Left cardiac atrium (tissue), 4 donors: Measurements from ENCODE around the gene NF1. TPM values are rescaled to one million over a fixed set of nuclear protein-coding genes. Genes with fewer than 3 reads are reported as not detected.

Experiments used
- ATAC-seq, 2 donors: fragments of 200-7000 bp; cut with Tn5 transposase; one replicate each; pipeline ENCODE4 v1.9.1; 2020; ENCODE audit warnings: mild to moderate bottlenecking in 2 of 2, moderate library complexity in 2 of 2
- DNase-seq: peaks from one replicate; pipeline ENCODE4 v3.0.0-alpha.2; 2020
- intact Hi-C, 2 donors: fragments of 100-400 bp; cut with DNase I; formaldehyde crosslinking; loops; one replicate each; pipeline versions ENCODE4 v1.14.1 to v1.15.1; 2022 to 2023
- total RNA-seq, 2 donors: library from RNA; stranded (reverse); fragmentation: NEBNext Ultra II Directional; extraction: Animal tissue kit (Norgen Biotek cat#: 25700); gene quantifications; one replicate each; pipeline ENCODE4 v1.2.1, GENCODE V29; 2021
- donor health status: DM: no; HTN: yes; CAD: no.
- donor health status: DM: no; HTN: yes; CAD: no; lungs with severe emphysema.
- donor health status: DM: yes; HTN: yes; CAD: no.
- donor health status: Dilated cardiomyopathy.

Gene NF1
- total RNA-seq, 2 donors from 2014 or later, result 39.3 to 53.5 TPM

DNA sequence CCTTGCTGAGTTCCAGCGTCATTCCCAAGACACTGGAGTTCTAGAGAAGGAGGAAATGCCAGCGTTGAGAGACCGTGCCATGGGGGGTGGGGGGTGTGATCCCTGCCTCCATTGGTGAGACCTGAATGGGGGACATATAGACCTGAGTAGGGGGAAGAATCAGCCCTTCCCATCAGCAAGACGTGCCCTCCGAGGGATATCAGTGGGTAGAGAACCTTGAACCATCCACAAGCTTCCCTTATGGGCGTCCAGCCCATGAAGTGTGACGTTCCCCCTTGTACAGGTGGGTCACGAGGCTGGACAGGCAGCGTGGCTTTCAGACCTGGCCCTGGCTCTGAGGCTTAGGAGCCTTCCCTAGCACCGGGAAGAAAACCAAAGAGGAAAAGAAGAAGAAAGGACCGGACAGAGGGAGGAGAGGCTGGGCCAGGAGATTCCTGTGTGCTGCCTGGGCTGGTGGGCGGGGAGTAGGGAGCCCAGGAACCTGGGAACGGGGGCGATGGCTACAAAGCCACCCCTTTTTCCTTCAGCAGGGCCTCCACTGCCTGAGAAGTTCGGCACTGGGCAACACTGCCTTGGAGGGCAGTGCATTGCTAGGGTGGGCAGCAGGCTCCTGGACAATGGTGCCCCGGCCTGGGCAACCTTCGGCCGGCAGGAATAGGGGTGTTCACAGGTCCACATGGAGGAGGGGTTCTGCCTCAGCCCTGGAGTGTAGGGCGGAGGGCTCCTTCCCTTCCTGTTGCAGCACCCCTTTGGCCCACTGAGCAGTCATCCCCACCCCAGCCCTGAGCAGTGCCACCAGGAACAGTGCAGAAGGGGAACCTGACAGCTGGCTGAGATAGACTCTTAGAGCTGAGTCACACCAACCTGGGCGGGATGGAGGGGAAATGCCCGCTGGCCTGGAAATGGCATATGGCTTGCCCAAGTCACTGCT is 303.9 kb downstream of the NF1 start:
- no peak for DNase-seq
- intact Hi-C loops, result no loop called here
- no peak for ATAC-seq

DNA sequence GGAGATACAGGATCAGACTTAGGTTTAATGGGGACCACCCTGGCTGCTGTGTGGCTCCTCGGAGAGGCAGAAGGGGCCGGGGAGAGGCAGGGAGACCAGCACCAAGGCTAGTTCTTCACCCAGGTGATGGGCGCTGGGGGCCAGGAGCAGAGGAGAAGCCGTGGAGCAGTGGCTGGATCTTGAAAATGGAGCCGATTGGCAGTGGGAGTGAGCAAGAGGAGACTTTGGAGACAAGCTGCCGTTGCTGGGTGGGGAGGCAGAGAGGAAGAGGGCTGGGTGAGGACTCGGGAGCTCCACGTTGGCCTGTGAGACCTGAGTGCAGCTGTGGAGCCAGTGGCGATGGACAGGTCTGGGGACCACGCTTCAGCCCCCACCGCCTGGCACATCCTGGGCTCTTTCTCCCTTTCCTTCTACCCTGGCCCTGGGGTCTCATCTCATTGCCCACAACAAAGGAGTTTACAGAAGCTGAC is 305.7 kb downstream of the NF1 start:
- ATAC-seq, result no peak
- intact Hi-C loops, result no loop called here
- no peak for DNase-seq

DNA sequence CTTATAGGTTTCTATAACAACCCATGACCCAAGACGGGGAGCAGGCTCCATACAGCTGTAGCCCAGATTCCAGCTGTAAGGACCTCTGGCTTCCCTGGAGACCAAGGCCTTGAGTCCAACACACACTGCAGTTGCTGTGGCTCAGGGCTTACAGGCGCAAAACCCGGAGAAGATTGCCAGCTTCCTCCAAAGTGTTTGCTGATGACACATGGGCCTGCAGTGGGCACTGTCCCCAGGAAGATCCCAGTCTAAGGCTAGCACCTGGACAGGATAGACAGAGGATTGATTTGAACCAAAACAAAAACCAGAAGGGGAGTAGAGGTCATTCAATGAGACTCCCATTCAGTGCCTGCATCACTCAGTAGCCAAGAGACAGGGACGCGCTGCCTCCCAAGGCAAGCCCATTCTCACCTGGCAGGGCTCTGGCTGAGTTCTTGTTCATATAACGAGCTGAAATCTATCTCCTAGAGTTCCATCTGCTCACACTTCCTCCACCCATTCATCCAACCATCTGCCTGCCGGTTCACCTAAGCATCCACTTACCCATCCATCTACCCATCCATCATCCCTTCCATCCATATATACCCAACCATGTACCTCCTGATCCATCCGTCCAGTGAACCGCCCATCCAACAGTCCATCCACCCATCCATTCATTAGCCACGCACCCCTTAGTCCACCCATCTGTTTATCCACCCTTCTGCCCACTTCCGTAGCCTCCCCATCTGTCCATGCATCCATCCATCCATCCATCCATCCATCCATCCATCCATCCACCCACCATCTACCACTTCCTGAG is 306.9 kb downstream of the NF1 start:
- ATAC-seq, result no peak
- intact Hi-C loops, result no loop called here
- no peak for DNase-seq

DNA sequence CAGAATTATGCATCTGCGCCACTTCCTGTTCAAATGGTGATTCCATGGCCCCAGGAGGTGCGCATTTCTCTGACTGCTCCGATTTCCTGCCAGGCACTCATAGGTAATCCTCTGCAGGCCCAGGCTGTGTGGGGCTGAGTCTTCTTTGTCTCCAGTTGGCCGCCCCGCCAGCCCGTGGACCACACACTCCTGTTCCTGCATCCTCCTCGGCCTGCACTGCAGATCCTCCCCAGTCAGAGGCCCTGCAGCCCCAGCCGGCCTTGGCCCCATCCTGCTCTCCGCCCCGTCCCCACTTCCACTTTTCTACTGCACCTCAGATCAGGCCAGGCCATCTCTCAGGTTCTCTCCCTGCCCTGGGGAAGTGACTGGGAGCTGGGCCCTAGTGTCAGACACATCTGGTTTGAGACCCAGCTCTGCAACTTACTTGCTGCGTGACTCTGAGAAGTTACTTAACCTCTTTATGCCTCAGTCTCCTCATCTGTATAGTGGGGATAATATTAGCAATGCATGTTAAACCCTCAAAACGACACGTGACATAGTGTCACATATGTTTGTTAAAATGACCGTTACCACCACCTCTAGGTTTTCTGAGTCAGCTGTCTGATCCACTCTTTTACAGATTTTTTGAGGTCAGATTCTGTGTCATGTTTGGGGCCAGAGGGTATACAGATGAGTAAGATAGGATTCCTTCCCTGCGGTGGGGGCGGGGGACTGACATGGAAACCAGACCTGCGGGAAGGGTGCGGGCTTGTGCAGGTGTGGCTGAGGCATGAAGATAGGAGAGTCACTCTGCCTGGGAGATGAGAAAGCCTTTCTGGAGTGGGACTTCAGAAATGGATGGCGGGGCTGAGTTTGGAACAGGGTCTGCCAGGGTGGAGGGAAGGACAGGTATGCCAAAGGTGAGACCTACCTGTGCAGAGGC is 309.5 kb downstream of the NF1 start:
- DNase-seq (no peak), ATAC-seq (no peak)
- intact Hi-C loops, result no loop called here

DNA sequence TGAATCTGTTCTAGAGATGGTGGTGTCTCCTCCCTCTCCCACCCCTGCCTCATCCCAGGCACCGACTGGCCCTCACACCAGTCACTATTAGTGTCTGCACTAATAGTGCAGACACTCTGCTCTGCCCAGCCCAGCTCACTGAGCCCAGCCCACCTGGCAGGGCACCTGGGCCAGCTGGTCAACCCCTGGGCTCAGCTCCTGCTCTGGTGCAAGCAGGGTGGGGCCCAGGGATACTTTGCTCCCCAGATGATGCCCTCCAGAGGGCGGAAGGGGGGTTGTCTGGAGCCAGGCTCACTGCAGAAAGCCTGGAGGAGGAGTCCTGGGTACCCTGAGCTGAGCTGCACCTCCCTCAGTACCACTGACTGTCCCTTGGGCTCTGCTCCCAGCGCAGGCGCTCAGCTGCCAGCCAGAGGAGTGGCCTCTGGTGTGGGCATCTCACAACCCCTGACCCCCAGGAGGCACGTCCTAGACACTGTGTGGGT is 311.2 kb downstream of the NF1 start:
- intact Hi-C loops, result no loop called here
- ATAC-seq (no peak), DNase-seq (no peak)

DNA sequence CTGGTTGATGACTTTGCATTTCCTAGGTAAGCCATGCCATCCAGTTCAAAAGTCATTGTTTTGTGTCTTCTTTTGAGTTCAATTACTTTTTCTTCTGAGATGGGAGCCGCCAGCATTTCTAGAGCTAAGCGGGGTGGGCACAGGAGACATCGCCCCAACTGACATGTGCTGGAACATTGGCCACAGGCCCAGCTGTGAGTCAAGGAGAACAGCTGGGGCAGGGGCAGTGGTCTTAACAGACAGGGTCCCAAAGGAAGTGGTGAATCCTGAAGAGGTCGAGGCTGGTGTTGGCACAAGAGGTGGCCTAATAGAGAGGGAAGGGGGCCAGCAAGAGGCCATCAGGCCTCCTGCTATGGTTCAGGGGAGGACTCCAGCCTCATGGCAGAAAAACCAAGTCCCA is 313.8 kb downstream of the NF1 start:
- intact Hi-C loops, result no loop called here
- DNase-seq, result no peak
- ATAC-seq, result no peak

DNA sequence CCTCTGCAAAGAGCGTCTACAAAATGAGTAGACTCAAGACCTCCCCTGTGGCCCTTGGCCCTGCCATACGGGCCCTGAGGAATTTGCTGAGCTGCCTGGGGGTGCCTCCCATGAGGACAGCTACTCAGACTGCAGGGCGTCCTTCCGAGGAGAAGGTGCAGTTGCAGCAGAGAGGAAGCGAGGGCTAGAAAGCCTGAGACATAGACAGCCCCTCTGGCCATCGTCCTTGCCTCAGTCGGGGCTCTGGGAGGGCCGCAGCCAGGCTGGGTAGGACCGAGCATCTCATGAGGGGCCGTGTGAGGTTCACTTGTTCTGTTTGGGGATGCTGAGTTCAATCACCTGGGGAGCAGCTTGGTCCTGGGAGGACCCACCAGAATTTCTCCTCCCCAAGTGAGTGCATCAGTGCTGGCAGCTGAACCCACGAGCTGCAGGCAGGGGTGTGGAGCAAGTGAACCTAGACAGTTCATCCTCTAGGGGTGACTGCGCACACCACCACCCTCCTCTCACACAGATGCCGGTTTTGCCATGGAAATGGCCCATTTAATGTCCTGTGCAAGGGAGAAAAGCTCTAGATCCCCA is 317.0 kb downstream of the NF1 start:
- no peak for ATAC-seq
- no peak for DNase-seq
- intact Hi-C loops, result no loop called here

DNA sequence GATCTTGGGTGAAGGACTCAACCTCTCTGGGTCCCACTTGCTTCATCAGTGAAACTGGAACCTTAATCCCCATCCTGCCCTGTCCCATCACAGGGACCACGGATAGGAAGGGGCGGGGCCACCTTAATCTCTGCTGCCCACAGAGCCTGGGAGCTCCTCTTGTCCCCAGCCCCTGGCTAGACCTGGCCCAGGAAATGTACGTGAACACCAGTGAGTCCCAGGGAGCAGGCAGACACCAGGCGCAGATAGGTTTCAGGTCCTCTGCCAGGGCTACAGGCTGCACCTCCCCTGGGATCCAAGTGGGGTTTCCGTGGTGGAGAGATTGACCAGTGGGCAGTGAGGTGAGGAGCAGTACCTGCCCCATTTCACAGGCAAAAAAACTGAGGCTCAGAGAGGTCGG is 317.7 kb downstream of the NF1 start:
- no peak for ATAC-seq
- DNase-seq, result no peak
- intact Hi-C loops, result no loop called here

DNA sequence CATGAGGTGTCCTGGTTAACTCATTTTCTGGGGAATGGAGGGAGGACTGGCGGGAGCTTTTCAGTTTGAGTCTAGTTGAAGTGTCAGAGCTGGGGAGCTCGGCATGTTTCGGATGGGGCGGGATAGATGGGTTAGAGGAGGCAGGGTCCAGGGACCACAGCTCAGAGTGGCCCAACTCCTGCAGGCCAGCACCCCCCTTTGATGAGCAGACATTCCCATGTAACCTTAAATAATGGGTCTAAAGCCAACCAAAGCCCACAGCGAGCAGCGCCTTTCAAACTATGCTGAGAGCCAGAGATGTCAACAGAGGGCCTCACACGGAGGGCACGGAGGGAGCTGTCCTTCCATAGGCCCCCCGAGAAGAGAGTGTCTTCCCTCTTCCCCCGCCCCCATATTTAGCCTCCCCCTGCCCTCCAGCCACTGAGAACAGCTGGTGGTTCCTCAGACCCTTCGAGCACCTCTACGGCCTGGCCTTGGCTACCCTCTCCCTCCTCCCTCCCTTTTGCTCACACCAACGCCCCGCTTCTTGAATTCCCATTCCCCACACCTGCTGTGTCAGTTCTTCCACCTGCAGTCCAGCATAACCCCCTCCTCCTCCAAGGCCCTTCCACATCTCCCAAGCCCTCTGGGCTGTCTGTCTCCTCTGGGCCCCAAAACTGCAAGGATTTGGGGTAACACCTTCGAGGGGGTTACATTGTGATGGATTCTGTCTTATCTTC is 318.5 kb downstream of the NF1 start:
- ATAC-seq (no peak), DNase-seq (no peak)
- intact Hi-C loops, result no loop called here

DNA sequence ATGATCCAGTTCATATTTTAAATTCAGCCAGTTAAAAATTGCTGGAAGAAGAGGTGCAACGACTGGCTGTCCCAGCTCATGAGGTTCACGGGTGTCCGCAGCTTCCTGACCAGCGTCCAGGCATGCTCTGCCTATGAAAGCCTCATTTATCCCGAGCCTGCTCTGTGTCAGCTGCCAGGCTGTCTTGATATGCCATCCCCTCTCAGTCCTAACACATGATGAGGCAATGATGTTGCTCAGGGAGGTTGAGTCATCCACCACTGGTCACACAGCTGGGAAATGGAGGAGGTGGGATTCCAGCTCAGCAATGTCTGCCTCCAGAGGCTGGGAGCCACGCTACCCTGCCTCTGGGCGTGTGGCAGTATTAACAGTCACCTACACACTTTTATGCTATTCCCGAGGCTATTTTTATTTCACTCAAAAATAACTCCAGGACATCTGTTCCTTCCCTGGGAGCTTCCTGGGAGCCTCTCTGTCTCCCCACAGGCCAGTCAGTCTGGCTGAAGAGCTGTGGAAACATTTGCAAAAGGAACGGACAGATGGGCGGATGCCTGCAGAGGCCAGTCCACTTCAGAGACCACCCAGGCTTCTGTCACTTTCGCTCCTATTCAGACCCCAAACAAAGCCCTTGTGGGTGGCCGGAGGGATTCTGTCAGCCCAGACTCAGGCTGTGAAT is 319.2 kb downstream of the NF1 start:
- DNase-seq, result no peak
- ATAC-seq, result peak; percentile 19 to 80
- intact Hi-C loops, result no loop called here

DNA sequence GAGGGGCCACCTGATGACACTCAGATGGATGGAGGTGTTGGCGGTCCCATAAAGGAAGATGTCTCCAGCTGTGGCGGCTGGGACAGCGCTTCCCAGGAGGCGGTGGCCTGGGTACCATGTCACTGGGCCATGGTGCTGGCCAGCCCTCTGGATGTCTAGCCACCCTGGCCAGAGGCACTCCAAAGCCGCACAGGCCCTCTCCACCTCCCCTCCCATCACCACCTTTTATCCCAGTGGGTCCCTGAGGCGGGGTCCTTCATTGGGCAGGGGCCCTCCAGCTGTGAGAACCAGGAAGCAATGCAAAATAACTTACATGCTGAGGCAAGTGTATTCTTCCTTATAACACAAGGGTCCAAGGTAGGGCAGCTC is 319.8 kb downstream of the NF1 start:
- ATAC-seq, result no peak
- intact Hi-C loops, result no loop called here
- DNase-seq, result no peak

DNA sequence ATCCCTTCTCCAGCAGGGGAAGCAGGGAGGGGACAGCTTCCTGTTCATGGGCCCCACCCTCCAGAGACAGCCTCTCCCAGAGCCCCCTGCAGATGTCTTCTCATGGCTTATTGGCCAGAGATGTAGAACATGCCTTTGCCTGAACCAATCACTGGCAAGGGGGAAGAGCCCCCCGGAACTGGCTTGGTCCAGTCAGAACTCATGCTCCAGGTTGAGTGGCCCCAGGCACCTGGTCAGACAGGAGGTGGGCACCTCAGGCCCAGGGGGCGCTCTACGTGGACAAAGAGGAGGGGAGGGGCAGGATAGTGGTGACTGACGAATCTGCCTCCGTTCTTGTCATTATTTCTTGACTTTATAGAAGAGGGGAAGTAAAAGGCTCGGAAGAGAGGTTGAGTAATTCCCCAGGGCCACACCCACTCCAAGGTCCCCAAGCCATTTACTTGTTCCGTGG is 320.3 kb downstream of the NF1 start:
- DNase-seq (no peak), ATAC-seq (no peak)
- intact Hi-C loops, result no loop called here

DNA sequence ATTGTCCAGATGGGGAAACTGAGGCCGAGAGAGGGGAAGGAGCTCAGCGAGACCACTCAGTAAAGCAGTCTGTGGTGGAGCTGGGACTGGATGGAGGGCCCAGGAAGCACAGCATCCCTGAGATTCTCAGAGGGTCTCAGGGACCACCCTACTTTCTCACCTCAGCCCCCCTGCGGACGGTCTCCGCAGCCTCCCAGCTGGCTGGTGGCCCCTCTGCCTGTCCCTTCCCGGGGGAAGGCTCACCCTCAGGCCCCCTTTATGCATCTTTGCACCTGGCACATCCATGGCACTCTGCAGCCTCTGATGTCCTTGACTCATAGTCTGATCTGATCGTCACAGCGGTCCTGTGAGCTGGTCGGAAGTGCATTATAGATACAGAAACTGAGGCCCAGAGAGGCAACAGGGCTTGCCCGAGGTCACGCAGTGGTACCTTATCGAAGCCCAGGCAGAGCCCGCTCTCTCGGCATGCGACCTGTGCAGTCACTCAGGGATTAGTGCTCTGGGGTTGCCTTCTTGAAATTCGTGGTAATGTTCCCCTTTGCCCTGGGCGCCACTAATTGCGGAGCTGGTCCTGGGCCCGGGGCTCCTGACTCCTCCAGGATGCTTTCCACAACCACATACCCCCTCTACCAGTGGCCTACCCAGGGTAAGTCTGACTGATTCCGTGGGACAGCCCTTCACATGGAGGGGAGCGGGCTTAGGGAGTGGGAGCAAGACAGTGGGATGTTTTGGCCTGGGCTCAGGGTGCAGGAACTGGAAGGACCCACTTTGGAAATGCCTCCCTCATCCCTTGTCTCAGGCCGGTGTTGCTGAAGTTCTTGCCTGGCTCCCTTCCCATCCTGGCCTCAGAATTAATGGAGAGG is 321.1 kb downstream of the NF1 start:
- intact Hi-C loops, result no loop called here
- ATAC-seq, result peak in 1 of 2 donors; percentile 6
- DNase-seq, result no peak

DNA sequence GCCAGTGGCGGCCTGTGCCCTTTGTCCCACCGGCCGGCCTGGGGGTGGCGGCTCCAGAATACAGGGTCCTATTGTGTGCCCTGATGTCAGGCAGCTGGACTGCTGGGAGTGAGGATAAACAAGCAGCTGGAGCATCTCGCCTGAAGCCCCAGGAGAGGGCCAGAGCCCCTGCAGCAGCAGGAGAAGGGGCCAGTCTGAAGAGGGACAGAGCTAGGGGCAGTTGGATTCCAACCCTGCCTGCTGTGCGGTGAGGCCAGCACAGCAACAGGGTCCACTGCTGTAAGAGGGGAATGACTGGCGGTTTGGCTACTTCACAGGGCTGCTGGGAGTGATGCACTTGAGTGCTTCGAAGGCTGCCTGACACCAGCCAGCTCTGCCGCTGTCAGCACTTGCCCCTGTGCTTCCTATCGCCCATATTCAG is 321.7 kb downstream of the NF1 start:
- ATAC-seq (peak; percentile 56 to 65), DNase-seq (peak; percentile 47)
- intact Hi-C loops, result no loop called here

DNA sequence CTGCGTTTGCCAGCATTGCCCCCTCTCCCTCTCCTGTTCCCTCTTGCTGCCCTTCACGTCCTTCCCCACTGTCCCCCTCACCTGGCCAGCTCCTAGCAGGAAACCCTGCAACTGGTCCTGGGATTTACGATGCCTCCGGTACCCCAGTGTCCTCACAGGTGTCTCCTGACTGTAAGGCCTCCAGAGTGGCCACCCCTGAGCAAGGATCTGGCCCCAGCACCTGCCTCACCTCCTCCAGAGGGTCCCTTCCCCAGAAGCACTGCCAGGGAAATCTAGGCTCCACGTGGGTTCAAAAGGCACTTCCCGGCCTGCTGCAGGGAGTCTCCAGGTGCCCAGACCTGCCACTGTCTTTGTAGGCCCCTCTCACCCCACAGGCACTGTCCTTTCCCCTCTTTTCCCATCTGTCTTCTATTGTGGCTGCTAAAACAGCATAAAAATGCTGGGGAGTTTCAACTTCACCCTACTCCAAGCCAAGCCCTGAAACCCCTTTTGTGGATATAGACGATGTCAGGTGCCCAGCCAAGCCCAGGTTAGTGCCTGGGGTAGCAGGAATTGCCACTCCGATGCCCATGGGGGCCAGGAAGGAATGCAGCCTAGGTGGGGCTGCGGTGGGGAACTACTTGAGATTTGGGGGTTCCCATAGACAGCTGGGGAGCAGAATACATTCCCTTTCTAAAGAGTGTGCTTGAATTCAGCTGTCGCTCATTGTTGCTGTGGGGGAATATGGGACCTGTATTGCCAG is 322.4 kb downstream of the NF1 start:
- ATAC-seq (no peak), DNase-seq (no peak)
- intact Hi-C loops, result no loop called here

DNA sequence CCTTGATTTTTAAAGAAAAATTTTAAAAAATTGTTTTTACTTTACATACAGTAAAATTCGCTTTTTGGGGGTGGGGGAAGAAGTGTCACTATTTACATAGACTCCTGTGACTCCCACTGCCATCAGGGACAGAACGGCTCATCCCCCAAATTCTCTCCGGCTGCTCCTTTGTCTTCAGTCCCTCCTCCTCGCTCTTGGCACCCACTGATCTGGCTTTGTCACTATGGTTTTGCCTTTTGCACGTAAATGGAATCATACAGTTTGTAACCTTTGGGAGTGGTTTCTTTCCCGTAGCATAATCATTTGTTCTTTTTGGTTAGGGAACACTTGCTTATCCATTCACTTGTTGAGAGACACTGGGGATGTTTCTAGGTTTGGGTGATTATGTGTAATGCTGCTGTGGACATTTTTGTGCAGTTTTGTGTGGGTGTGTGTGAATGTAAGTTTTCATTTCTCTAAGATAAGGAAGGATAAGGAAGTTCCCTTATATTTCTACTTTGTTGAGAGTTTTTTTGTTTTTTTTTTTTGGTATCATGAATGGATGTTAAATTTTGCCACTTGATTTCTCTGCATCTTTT is 324.1 kb downstream of the NF1 start:
- no peak for ATAC-seq
- intact Hi-C loops, result no loop called here
- no peak for DNase-seq
